ENCODE measurements around the gene P3H2.

The P3H2 gene

DNA sequence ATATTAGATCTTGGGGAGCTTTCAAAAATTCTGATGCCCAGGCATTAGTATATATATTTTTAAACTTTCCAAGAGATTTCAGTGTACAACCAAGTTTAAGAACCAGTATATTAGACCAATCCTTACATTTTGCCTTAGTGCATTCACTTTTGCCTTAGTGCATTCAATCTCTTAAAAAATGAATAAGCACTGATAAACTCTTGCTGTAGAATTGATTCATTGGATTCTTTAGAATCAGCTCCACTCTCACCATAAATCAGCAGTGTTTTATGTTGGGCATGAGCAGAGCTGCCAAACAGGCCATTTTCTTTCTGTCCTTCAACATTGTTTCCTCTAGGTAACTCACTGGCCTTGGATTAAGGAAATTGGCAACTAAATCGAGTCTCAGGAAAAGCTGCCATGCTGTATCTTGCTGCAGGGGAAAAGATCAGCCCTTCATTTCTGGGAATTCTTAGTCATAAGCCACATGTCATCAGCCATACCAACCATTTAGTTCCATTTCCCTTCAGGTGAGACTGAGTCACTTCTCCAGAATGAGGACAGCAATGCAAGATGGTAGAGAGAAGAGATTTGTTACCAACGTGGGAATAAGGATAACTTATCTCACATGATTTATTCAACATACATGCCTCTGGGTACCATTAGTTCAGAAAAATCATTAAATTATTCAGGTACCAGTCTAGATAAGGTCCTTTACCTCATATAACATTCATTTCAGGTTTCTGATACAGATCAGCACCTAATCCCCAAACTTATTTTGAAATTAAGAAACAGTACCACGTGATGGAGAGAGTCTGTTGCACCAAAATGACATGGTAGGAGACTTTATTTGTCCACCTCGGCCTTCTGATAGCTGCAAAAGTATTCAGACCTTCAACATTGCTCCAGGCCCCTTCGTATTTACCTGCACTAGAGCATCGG, 192.5 kb downstream of the P3H2 start:
- peak; percentile 15 for DNase-seq (ENCODE audit: low read depth)
- TF ChIP-seq, protein P1, sequence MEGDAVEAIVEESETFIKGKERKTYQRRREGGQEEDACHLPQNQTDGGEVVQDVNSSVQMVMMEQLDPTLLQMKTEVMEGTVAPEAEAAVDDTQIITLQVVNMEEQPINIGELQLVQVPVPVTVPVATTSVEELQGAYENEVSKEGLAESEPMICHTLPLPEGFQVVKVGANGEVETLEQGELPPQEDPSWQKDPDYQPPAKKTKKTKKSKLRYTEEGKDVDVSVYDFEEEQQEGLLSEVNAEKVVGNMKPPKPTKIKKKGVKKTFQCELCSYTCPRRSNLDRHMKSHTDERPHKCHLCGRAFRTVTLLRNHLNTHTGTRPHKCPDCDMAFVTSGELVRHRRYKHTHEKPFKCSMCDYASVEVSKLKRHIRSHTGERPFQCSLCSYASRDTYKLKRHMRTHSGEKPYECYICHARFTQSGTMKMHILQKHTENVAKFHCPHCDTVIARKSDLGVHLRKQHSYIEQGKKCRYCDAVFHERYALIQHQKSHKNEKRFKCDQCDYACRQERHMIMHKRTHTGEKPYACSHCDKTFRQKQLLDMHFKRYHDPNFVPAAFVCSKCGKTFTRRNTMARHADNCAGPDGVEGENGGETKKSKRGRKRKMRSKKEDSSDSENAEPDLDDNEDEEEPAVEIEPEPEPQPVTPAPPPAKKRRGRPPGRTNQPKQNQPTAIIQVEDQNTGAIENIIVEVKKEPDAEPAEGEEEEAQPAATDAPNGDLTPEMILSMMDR (IDR thresholded peaks at IDR 0.05; ENCODE audit: low read length, missing control alignments): no peak
- H3K4me3 ChIP-seq (replicated peaks; ENCODE audit: low read depth, low read length): no peak overlapping the region

DNA sequence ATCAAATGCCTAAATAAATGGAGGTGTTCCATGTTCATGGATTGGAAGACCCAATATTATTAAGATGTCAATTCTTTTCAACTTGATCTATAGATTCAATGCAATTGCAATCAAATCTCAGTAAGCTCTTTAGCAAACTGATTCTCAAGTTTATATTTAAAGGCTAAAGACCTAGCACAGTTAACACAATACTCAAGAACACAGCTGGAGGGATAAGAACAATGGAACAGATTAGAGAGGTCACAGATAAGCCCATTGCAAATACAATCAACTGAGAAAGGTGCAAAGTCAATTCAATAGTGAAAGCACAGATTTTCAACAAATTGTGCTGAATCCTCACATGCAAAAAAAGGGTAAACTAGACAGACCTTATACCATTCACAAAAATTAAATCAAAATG, 198.9 kb downstream of the P3H2 start:
- no peak for DNase-seq (ENCODE audit: low read depth)
- H3K4me3 ChIP-seq (replicated peaks; ENCODE audit: low read depth, low read length): no peak overlapping the region
- TF ChIP-seq, protein P1 (IDR thresholded peaks at IDR 0.05; ENCODE audit: low read length, missing control alignments): no peak

DNA sequence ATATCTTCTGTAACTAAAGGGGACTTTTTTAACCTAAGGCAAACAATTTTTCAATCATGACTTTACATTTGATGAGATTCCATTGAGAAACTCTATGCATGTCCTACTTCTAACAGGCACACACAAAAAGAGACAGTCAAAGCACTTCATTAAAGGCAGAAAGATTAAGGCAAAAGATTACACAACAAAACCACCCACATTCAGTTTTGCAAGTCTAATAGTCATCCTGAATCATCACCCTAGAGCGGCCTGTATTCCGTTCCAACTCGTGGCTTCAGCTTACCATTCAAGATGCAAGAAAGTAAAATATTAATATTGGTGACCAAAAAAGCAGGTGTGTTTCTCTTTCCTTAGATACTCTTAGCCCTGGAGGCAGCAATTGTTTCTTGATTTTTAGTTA, 205.9 kb downstream of the P3H2 start:
- DNase-seq (ENCODE audit: low read depth): peak; percentile 91
- no peak overlapping the region for H3K4me3 ChIP-seq (replicated peaks; ENCODE audit: low read depth, low read length)
- TF ChIP-seq, protein P1 (IDR thresholded peaks at IDR 0.05; ENCODE audit: low read length, missing control alignments): no peak

DNA sequence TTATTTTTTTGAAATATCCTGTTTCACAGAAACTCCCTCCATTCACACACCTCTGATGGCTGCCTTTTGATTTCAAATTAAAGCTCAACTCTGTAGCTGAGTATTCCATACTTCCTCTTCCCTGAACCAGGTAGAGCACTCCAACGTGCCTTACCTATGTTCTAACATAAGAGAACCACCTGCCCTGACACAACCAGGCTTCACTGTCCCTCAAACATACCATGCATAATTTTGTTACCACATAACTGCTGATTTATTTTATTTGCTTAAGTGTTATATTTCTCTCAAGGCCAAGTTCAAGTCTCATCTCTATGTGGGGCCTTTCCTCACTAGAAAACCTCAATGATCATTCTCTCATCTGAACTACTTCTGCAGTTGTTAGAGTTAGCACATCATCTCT, 209.7 kb downstream of the P3H2 start:
- no peak overlapping the region for H3K4me3 ChIP-seq (replicated peaks; ENCODE audit: low read depth, low read length)
- TF ChIP-seq, protein P1 (IDR thresholded peaks at IDR 0.05; ENCODE audit: low read length, missing control alignments): no peak
- DNase-seq (ENCODE audit: low read depth): no peak

DNA sequence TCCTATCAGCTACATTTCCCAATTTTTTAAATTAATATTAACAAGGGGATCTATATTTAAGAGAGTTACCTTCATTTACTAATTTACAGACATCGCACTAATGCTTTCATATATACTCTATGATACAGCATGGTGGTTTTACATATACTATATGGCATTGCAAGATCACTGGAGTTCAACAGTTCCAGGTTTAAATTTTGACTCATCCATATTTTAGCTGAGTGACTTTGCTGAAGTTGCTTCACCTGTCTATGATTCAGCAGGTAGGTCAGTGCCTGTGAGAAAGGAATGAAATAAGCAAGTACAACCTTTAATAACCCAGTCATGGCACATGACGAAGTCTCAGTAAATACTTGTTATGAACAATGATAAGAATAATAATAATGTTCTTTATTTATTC, 211.1 kb downstream of the P3H2 start:
- DNase-seq (ENCODE audit: low read depth): no peak
- TF ChIP-seq, protein P1 (IDR thresholded peaks at IDR 0.05; ENCODE audit: low read length, missing control alignments): no peak
- no peak overlapping the region for H3K4me3 ChIP-seq (replicated peaks; ENCODE audit: low read depth, low read length)

DNA sequence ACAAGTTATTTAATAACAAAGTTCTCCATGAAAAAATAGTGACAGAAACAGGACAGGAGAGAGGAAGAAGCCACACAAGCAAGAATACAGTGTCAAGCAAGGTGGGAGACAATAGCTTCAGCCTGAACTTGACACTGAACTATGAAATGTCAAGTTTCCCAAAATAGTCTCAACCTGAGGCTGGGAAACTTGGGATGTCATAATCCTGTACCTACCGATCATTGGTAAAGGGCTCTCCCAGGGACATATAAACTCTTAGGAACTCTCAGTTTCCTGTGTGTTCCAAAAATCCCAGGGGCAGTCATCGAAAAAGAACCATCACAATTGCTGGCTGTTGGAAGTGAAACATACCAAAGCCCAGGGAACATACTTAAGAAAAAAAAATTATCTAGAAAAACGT, 211.6 kb downstream of the P3H2 start:
- no peak overlapping the region for H3K4me3 ChIP-seq (replicated peaks; ENCODE audit: low read depth, low read length)
- TF ChIP-seq, protein P1 (IDR thresholded peaks at IDR 0.05; ENCODE audit: low read length, missing control alignments): no peak
- no peak for DNase-seq (ENCODE audit: low read depth)

DNA sequence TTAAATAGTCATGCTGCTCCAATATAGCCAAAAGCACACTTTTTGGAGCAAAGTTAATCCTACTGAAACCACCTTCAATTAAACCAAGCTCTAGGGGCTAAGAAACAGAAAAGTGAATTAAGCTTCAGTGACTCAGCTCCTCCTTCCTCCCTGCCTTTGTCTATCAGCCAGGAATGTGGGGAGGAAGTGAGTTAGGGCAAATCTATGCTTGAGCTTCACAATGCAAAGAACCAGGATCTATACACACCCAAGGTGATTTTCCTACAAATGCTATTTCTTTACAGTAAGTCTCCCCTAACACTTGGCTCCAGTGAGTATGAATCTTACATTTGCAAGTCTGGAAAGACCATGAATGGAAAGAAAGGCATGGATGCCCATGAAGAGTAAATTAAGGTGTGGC, 212.1 kb downstream of the P3H2 start:
- H3K4me3 ChIP-seq (replicated peaks; ENCODE audit: low read depth, low read length): no peak overlapping the region
- peak; percentile 76 for DNase-seq (ENCODE audit: low read depth)
- TF ChIP-seq, protein P1 (IDR thresholded peaks at IDR 0.05; ENCODE audit: low read length, missing control alignments): no peak

Measured in fibroblast of pulmonary artery (primary cell).